ENCODE results near the gene PAGR1.
"Not testable (repeated sequence)": the region's sequence is repeated elsewhere in the genome, so short reads cannot be mapped to it uniquely, and the experiment has no call there.

The PAGR1 gene

GRCh38 chr16:29813644-29814562 is 2.0 kb upstream of the PAGR1 start:
- no peak for DNase-seq

- DNase-seq = no peak
Measured at GRCh38 chr16:29814592-29814991, 1.4 kb upstream of the PAGR1 start.

GRCh38 chr16:29815032-29815721 is 775 bp upstream of the PAGR1 start:
- DNase-seq = no peak

GRCh38 chr16:29816694-29817441 is 916 bp downstream of the PAGR1 start:
- no peak for DNase-seq

- DNase-seq = no peak
Measured at GRCh38 chr16:29818082-29818481, 2.1 kb downstream of the PAGR1 start.

DNA sequence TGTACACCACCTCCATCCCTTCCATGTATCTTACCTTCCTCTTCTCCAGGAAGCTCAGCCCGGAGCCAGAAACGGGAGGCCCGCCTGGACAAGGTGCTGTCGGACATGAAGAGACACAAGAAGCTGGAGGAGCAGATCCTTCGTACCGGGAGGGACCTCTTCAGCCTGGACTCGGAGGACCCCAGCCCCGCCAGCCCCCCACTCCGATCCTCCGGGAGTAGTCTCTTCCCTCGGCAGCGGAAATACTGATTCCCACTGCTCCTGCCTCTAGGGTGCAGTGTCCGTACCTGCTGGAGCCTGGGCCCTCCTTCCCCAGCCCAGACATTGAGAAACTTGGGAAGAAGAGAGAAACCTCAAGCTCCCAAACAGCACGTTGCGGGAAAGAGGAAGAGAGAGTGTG is 3.6 kb downstream of the PAGR1 start:
- DNase-seq = no peak

GRCh38 chr16:29820271-29820701 is 4.3 kb downstream of the PAGR1 start, which contains the start of gene MVP:
Gene MVP (plus strand): TSS chr16:29820462. CDS start chr16:29830550, 10,088 bp downstream.
- no peak for DNase-seq

GRCh38 chr16:29820730-29821642 is 5.0 kb downstream of the PAGR1 start:
- DNase-seq = no peak

GRCh38 chr16:29821643-29822115 is 5.7 kb downstream of the PAGR1 start:
- DNase-seq = no peak

- no peak for DNase-seq
Measured at GRCh38 chr16:29824589-29825144, 8.7 kb downstream of the PAGR1 start.

DNA sequence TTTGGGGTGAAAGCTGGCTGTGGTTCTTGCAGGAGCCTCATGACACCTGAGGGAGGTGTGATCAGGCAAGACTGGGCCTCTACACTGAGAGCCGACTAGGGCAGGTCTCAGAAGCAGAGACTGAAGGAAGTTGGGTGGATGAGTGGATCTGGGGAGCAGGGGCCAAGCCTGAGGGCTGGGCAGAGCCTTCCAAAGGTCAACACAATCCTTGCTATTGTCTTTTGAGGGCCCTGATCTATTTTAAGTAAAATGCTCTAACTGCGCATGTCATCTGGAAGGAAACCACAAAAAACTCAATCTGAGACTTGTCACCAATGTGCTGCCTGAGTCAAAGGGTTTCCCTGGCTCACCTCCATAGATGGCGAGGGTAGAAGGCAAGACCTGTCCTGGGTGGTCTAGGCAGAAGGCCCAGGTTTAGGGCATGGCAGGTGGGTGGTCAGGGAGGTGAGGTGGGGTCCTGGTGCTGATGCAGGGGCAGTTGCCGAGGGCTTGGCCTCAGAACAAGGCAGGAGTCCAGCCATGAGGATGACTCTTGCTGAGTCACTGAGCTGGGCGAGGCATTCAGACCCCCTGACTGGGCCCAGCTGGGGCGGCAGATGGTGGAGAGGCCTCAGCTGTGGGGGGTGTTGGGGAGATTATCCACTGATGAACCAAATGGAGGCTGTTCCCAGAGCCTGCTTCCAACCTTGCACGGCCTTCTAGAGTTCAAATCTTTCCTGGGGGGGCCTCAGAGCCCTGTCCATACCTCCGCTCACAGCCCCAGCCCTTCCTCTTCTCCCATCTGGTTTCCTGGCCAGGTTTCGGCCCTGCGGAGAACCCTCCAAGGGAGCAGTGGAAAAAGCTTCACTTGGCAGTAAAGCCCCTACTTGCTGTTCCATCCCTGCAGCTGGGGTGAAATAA is 9.4 kb downstream of the PAGR1 start:
- no peak for DNase-seq

- DNase-seq = no peak
Measured at GRCh38 chr16:29826342-29826695, 10.4 kb downstream of the PAGR1 start.

DNA sequence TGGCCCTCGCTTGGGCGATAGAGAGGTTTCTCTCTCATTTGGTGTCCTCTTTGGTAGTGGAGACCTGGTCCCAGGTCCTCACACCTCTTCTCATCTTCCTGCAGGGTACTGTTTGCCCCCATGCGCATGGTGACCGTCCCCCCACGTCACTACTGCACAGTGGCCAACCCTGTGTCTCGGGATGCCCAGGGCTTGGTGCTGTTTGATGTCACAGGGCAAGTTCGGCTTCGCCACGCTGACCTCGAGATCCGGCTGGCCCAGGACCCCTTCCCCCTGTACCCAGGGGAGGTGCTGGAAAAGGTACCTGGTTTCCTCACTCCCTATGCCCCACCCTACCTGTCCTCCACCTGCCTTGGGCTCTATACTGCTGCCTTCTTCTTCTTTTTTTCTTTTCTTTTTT is 14.8 kb downstream of the PAGR1 start:
- no peak for DNase-seq

GRCh38 chr16:29831490-29831889 is 15.5 kb downstream of the PAGR1 start:
- no peak for DNase-seq

DNA sequence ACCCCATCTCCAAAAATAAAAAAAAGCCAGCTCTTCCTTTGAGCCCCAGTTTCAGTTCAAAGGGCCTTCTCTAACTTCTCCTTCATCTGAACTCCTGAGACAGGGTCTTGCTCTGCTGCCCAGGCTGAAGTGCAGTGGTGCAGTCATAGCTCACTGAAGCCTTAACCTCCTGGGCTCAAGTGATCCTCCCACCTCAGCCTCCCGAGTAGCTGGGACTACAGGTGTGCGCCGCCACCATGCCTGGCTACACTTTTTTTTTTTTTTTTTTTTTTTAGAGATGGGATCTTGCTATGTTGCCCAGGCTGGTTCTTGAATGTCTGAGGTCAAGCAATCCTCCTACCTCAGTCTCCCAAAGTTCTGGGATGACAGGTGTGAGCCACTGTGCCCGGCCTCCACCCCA is 17.3 kb downstream of the PAGR1 start:
- not testable (repeated sequence) for DNase-seq

- no peak for DNase-seq
Measured at GRCh38 chr16:29834079-29834478, 18.1 kb downstream of the PAGR1 start.

DNA sequence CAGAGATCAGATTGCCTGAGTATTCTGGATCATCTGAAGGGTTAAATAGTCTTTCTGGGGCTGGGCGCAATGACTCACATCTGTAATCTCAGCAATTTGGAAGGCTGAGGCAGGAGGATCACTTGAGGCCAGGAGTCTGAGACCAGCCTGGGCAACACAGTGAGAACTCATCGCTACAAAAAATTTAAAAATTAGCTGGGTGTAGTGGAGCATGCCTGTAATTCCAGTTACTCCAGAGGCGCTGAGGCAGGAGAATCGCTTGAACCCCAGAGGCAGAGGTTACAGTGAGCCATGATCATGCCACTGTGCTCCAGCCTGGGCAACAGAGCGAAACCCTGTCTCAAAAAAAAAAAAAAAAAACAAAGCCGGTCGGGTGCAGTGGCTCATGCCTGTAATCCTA is 20.0 kb downstream of the PAGR1 start:
- DNase-seq = no peak

DNA sequence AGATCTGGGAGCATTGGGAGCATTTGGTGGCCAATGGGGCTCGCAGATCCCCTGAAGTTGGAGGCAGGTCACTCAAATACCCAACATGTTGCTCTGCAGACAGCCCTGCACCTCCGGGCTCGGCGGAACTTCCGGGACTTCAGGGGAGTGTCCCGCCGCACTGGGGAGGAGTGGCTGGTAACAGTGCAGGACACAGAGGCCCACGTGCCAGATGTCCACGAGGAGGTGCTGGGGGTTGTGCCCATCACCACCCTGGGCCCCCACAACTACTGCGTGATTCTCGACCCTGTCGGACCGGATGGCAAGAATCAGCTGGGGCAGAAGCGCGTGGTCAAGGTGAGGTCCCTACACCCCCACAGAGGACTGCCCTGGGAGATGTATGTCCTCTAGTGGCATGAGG is 20.7 kb downstream of the PAGR1 start:
- no peak for DNase-seq

DNA sequence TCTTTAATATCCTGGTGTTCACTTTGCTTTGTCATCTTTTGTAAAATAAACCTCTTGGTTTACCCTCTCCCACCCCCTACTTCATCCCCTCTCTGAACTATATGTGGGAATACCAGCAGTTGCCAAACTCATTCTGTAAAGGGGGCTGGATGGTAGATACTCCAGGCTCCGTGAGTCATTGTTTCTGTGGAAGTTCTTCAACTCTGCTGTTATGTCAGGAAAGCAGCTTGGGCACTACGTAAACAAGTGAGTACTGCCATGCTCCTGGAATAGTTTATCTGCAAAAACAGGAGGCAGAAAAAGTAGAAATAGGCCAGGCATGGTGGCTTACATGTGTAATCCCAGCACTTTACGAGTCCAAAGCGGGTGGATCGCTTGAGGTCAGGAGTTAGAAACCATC is 21.9 kb downstream of the PAGR1 start:
- DNase-seq = no peak

- no peak for DNase-seq
Measured at GRCh38 chr16:29839822-29840221, 23.9 kb downstream of the PAGR1 start.

- no peak for DNase-seq
Measured at GRCh38 chr16:29840240-29840639, 24.3 kb downstream of the PAGR1 start.

Measured in NCI-H1436 treated with DMSO at 0.1 percent for 48 hours (cell line).